OCI-LY7 (cell line): ENCODE results near the gene ANKRD33B.

Experiments
- EZH2phosphoT487 ChIP-seq: fragments of 200-600 bp; sonication (generic); IDR thresholded peaks from 2 replicates; pipeline ENCODE4 v1.6.1; 2018; ENCODE audit warnings: low read depth, borderline replicate concordance, mild to moderate bottlenecking, mixed run types, antibody characterized with exemption, low read length, moderate library complexity, mixed read lengths
- TF ChIP-seq, protein P1 (sequence below): fragments of 200-600 bp; sonication (generic); conservative IDR thresholded peaks from 2 replicates; pipeline ENCODE4 v1.5.1; 2014; ENCODE audit warnings: mild to moderate bottlenecking, antibody characterized with exemption, low read length, moderate library complexity, mixed read lengths

DNA sequence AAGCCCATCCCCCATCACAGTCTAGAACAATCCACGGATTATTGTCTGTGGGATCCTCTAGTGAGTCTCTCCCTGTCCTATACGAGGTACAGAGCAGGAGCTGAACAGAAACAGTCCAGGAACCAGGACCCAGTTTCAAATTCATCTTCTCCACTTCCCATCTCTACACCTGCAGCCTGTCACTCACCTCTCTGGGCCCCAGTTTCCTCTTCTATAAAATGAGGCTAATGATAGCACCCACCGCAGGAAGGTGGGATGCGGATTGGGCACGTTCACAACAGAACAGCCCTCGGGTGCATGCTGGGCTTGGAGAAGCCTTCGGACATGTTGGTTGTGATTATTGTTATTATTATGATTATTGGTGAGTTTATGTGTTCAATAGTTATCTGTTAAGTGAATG is 78.5 kb downstream of the ANKRD33B start:
- TF ChIP-seq, protein P1, sequence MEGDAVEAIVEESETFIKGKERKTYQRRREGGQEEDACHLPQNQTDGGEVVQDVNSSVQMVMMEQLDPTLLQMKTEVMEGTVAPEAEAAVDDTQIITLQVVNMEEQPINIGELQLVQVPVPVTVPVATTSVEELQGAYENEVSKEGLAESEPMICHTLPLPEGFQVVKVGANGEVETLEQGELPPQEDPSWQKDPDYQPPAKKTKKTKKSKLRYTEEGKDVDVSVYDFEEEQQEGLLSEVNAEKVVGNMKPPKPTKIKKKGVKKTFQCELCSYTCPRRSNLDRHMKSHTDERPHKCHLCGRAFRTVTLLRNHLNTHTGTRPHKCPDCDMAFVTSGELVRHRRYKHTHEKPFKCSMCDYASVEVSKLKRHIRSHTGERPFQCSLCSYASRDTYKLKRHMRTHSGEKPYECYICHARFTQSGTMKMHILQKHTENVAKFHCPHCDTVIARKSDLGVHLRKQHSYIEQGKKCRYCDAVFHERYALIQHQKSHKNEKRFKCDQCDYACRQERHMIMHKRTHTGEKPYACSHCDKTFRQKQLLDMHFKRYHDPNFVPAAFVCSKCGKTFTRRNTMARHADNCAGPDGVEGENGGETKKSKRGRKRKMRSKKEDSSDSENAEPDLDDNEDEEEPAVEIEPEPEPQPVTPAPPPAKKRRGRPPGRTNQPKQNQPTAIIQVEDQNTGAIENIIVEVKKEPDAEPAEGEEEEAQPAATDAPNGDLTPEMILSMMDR, result no peak
- no peak for TF ChIP-seq EZH2phosphoT487
